HG03159 (cell line): Measurements from ENCODE around the gene DMTF1.

Experiments
- ATAC-seq: cut with Tn5 transposase; IDR thresholded peaks from one replicate; pipeline ENCODE4 v1.9.1; 2021; ENCODE audit warnings: mild to moderate bottlenecking, moderate library complexity; ENCODE audit not compliant: unreplicated experiment

Gene DMTF1

DNA sequence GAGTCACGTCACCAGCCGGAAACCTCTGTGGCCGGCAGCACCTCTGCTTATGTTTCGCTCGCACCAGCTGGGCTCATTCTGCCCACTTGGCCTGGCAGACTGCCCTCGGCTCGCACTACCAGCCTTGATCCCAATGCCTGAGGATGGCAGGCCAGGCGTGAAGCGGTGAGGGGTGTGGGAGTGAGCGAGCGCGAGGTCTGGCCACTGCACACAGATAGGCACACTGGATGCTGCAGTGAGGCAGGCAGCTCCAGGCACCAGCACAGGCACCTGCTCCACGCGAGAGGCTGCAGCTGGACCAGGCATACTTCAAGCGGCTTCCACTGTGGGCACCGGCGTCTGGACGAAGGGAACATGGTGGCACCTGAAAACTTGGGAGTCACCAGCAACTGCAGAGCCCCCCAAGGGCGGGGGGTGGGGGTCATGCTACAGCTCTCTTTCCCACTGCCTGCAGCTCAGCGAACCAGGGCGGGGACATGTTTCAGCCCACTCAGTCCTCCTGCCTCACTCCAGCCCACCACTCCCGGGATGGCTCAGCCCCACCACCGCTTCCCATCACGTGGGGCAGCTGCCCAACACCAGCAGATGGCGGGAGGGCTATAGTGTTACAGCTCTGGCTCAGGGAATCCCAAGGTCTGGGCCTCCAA lies 5.4 kb upstream of the DMTF1 start:
- ATAC-seq: no peak

DNA sequence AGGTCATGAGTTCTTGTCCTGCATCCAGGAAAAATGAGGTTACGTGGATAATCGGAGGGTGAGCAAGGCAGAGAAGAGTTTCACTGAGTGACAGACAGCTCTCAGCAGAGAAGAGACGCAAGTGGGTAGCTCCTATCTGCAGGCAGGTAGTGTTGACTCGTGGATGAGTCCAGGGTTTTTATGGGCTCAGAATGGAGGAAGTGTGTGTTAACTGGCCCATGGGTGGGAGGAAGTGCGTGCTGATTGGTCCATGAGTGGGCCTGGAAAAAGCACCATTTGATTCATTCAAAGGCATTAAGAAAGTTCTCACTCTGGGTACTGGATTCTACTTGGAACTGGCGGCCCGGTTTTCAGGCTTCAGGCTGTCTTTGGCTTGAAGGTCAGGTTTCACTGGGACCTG lies 4.8 kb upstream of the DMTF1 start:
- ATAC-seq: no peak

DNA sequence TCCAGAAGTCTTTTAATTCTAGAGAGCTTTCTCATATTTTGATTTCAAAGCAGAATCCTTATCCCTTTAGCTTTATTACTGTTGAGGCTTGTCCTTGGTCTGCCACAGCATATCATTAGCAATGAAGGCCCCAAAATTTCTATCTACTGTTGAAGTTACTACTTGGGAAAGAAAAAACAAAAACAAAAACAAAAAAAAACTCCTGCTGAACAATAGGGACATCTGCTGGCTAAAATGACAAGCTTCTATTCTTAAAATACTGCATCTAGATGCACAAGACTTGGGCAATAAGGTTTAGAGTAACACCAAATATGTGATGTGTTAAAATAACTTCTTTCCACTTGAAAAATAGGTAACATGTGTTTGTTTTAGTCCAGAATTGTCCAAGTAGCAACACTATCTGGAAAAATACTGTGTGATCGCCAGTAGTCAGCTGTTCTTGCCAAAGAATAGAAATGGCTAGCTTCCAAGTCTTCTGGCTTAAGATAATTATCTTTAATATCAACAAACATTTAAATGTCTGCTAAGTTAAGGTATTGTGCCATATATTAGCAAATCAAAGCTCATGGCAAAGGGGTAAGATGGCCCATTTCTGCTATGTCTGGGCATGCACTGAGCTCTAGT lies 3.8 kb upstream of the DMTF1 start:
- no peak for ATAC-seq

DNA sequence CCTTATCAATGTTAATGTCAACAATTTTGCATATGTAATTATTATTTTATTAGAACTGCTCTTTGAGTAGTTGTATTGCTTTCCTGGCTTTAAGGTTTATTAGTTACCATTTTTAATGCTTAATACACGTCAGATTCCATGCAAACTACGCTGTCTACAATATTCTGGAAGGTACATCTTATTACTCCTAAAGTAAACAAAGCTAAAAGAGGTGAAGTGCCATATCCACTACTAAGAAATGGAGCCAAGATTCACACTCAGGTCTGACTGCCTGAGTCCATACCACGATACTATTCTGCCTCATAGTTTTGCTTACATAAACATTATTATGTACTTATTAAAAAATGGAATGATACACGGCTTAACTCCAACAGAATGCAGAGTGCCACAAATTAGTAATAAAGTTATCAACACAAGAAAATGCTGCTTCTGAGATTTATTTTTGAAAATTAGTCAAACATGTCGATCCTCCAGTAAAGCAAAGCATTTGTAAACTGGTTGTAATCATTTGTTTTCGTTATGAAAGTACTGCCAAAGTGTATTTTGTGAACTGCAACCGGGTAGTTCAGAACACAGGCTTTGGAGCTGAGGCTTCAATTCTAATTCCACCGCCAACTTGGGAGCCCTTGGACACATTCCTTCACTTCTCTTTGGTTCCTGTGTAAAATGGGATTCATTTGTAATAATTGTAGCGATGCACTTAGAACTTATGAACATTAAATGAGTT lies 1.1 kb upstream of the DMTF1 start:
- ATAC-seq: no peak

DNA sequence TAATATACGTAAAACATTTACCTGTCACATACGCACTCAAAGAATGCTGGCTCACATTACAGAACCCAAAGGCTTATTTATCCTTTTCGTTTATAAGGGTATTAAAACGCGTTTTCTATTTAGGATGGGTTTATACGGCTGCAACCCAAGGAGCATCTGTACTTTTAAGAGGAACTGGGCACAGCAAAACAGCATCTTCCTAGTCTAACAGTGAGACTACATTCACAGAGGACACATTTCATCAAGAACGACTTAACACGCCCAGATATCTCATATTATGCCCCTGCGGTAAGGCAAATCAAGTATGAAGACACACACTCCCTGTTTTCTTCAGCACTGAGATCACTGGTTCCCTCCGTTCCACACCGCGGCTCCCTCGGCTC lies 533 bp upstream of the DMTF1 start:
- peak; percentile 6 for ATAC-seq

DNA sequence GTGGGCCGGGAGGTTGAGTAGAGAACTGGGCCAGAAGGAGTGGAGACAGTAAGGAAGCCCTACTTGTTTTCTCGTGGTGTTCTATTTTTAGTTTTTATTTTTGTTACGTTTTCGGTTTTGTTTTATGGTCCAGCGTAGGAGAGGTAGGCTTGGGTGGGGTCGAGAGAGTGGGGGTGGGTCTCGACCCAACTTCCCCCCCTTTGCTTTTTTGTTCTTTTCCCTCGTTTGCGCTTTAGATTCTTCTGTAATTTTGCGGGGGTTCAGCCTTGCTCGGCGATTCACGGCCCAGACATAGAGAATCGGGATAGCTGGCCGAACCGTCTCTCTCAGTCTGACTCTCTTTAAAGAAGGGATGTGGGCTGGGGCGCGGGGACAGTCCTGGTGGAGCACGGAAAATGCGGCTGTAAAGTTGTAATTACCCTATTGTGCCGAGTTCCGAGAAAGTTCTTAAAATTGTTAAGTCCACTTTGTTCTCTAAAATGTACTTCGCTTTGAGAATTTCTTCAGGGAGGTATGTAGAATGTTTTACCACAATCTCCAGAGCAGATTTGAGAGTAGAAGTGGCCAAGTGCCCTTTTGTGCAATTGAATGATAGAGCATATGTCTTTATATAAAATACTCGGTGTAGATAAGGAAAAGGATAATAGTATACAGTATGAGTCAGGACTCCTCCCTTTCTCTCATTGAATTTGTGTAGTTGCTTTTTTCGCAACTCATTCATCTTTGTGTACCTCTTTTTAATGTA lies 816 bp downstream of the DMTF1 start:
- ATAC-seq: peak; percentile 21

DNA sequence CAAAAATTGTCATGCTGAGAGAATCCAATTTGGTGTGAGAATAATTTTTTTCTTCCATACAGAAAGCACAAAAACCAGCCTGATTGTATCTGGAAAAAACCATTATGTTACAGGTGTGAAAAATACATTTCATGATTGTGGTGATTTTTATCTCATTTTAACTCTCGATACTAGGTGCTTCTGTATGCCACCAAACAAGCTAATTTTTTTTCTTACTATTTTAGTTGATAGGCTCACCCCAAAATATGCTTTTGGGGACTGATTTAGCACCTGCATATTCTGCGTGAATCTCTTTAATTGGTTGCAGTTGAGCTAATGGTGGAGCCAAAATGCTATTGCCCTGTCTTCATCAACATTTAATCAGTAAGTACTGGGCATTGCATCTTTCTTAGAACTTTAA lies 1.9 kb downstream of the DMTF1 start:
- ATAC-seq: no peak

DNA sequence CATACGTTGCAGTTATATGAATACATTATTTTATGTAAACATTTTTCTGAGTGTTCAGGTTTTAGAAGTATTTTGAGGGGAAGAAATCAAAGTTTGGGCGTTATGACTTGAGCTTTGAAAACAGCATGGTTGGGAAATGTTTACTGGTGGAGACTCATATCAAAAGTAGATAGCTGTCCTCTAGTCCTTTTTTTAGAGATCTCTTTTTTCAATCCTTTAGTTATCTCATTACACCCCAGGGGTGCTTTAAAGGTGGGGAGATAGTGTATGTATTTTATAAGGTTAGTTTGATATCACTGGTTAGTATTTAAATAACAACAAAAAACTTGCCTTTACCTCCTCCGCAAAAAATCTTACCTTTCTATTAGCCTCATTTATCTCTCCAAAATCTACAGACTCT lies 2.3 kb downstream of the DMTF1 start:
- ATAC-seq: no peak

DNA sequence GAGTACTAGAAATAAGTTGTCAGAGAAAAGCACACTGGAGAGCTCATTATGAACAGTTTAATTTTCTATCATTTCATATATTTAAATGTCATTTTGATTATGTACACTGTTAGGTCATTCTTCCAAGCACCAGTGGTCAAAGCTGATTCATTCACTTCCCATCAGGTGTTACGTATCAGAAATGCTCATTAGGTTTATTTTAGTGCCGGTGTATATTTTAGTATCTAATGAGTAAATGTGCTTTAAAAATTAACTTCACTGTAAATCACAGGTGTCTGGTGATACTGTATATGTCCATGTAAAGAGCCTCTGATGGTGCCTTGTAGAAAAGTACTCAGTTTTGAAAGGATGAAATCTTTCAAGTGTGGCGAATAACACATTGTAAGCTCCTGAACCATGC lies 3.5 kb downstream of the DMTF1 start:
- ATAC-seq: no peak

DNA sequence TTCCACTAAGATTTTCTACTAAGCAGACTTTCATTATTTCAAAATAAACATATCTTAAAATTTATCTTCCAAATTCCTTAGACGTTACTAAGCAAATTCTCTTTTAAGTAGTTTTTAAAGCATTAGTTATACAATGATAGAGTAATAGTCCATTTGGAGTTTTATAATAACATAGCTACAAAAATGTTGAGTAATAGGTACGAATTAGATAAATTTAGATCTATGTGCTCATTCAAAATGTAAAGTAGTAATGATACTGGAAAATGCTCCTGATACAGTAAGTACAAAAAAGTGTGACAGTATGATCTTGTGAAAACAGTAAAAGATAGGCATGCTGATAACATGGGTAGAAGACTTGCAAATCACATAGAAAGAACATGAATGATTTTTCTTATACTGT lies 4.5 kb downstream of the DMTF1 start:
- ATAC-seq: no peak

DNA sequence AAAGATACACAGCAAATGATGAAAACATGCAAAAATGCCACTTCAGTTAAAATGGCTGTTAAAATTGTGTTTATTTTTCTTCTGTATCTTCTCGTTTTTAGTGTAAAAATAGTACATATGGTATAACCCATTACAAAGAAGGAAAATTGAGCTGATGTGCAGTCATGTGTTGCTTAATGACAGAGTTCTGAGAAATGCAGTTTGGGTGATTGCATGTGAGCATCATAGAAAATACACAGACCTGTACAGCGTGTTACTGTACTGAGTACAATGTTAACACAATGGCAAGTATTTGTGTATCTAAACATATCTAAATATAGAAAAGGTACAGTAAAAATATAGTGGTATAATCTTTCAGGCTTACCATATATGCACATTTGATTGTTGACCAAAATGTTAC lies 7.3 kb downstream of the DMTF1 start:
- no peak for ATAC-seq

DNA sequence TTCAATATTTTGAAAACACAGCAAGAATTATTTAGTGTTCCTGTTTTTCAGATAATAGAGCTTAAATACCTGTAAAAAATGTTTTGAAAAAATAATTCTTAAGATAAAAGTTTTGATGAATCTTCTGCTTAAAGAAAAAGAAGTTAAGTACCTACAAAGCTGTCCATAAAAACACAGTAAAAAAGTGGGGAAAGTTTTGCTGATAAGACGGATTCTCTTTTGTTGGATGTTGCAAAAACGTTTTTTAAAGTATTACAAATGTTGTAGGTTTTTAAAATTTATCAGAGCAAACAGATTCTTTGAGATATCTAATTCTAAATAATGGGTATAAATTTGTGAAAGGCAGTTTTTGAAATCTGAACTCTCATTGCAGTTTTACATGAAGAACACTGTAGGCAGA lies 12.2 kb downstream of the DMTF1 start:
- no peak for ATAC-seq

DNA sequence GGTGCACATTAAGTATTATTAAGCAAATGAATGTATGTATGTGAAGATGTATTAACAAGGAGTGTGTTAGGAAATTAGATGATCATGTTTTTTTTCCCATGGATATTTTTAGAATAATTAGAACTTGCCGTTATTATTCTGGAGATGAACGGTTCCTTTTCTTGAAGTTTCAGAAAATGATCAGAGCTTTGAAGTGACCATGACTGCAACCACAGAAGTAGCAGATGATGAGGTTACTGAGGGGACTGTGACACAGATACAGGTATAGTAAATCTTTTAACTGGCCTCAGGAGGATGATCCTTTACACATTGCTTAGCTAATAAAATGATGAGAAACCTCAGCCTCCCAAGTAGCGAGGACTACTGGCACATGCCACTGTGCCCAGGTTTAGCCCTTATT lies 18.6 kb downstream of the DMTF1 start:
- no peak for ATAC-seq

DNA sequence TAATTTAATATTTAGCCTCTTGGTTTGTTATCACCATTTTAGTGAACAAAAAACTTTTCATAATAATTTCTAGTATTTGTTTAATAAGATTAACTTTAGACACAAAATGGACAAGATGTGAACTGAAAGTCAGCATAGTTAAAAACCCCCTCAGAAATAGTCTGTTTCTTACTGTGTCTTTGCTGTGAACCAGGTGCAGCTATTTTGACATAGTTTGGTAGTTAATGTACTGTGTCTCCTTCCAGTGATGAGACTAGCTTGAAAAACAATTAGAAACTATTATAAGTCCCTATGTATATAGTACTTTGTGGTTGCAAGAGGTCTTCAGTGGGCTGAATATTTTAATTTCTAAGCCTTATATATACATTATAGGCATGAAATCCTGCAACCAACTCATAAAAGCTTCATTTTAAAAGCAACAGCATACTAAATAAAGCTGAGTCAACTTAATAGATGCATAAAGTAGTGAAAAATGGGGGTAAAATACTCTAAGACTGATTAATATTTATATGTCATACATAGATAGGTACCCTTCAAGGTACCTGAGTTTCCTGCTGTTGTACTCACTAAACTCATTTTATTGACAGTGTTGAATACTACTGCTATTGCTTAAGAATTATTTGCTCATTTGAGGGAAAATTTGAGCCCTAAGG lies 19.2 kb downstream of the DMTF1 start:
- no peak for ATAC-seq

DNA sequence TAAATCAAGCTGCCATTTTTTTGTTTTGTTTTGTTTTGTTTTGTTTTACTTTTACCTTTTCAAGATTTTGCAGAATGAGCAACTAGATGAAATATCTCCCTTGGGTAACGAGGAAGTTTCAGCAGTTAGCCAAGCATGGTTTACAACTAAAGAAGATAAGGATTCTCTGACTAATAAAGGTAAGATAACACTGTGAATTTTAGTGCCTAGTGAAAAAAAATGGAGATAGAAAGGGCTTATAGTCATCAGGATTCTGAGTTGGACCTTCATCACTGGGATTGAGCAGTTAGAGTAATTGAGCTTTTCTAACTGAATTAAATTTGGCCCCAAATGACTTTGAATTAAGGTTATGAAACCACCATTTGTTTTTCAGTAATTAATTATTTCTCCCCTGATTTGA lies 21.2 kb downstream of the DMTF1 start:
- no peak for ATAC-seq

DNA sequence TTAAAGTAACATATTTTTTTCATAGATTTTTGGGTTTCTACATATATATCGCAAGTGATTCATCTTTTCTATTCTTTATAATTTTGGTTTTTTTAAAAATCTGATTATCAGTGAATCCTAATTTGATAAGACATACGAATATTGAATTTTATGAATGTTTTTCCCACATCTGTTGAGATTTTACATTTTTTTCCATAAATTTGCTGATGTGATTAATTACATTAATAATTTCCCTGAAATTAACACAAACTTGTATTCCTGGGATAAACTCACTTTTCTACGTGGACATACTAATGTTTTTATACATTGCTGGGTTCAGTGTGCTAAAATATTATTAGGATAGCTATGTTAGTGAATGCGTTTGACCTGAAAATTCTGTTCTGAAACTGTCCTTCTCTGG lies 26.1 kb downstream of the DMTF1 start:
- ATAC-seq: no peak

DNA sequence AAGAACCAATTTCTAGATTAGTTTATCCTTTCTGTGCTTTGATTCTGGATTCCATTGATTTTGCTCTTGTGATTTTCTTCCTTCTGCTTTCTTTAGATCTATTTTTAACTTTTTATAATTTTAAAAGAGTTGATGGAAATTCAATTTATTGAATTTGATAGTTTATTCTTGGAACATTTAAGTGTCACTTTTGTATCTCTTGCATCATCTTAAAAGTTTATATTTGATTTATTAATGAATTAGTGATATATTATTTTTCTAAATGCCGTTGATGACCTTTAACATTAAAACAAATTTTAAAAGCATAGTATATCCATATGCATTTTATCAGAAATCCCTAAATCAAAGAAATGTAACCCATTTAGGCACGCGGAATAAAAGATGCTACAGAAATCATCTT lies 26.9 kb downstream of the DMTF1 start:
- no peak for ATAC-seq

DNA sequence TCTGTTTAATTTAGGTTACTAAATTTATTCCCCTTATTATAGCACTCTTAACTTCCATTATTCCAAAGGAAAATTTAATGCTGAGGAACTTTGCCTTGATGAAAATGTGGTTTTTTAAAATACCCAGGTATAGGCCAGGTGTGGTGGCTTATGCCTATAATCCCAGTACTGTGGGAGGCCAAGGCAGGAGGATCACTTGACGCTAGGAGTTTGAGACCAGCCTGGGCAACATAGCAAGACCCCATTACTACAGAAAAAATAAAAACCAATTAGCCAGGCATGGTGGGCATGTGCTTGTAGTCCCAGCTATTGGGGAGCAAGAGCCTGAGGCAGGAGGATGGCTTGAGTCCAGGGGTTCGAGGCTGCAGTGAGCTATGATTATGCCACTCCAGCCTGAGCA lies 34.9 kb downstream of the DMTF1 start:
- no peak for ATAC-seq

DNA sequence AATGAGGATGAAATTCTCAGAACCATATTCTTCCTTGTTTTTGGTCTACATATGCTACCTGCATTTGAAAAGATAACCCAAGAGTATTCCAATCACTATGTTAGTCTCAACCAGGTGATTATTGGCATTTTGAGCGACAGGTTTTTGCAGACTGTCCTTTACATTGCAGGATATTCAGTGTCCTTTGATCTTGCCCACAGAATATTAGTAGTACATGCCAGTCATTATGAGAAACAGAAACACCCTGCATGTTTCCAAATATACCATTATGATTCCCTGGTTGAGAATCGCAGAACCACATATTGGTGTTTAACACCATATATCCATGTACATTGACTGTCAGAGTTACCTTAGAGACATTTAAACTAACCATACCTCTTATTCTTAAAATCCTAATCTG lies 36.7 kb downstream of the DMTF1 start:
- ATAC-seq: no peak

DNA sequence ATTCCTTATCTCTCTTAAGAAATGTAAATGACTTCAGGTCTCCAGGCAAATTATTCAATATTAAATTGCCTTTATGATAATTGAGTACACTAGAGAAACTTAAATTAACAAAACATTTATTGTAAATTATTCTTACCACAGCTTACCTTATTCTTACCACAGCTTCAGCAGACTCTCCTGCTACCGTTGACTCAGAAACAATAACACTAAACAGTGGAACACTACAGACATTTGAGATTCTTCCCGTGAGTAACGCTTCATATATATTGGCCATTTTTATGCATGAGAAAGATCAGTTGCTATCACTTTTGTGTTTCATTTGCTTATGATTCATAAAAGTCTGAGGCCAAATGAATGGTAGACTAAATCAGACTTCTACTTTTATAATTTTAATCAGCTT lies 38.5 kb downstream of the DMTF1 start:
- no peak for ATAC-seq

DNA sequence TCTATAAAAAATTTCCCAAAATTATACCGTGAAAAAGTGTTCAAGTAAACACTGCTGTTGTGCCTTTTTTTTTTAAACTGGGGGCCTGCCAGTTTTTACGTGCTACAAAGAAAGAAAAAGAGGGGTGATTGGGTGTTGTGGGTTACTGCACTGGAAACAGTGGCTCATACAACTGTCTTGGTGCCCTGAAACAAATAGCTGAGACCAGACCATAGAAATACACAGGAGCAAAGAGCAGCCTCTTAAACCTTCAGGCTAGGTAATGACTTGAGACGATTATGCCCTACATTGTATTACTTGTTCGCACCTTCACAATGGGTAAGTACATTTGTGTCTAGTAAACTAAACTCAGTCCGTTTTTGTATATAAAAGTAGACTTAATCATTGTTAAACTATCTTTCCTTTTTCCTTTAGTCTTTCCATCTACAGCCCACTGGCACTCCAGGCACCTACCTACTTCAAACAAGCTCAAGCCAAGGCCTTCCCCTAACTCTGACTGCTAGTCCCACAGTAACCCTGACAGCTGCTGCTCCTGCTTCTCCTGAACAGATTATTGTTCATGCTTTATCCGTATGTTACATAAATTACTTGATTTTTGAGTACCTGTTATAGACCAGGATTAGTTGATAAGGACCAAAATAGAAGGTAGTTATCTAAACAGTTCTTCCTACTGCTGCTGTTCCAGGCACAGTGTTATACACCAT lies 40.7 kb downstream of the DMTF1 start:
- ATAC-seq: no peak
